ENCODE measurements around the gene RADX.
A peak's percentile ranks its signal among the peaks of the same experiment; 100 is the strongest.

DNA sequence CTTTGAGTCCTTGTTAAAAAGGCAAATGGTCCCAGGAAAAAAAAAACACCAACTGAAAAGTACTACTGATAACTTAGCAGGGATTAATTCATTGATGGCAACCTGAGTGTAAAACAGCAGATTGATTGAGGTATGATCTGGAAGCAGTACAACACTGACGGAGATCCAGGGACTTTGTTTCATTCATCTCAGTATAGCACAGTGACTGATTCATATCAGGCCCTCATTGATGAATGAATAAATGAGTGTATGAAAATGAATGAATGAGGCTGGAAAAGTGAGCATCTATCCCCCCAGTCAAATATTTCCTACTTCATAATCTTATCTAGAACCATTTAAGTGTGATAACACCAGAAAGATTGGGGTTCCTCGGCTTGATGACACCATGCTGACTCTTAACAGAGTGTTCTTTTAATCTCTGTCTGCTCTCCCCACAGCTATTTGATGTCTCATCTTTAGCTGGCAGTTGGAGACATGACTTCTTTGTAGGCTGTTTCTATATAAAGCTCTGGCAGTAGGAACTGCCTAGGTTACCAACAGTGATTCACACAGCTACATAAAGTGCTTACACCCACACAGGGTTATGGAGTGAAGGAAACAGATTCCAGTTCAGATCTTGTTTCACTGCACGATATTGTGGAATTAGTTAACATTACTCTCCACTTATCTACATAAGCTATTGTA lies 96.1 kb downstream of the RADX start:
- TF ChIP-seq SIN3A (IDR thresholded peaks at IDR 0.05; ENCODE audit: borderline replicate concordance, insufficient read depth, low read length) (no peak), POLR2AphosphoS5 (IDR thresholded peaks at IDR 0.05; ENCODE audit: low read depth, low read length) (peak; percentile 63), TAF1 (IDR thresholded peaks at IDR 0.05; ENCODE audit: borderline replicate concordance, insufficient read depth, low read length) (0 out of 2 replicates have a peak, but pooled peaks have one; percentile 59), REST (IDR thresholded peaks at IDR 0.05; ENCODE audit: insufficient read depth in 1 of 2, low read depth in 2 of 2, low read length in 2 of 2) (no peak; a peak in 1 of 4 replicates), FOXP2 (optimal IDR thresholded peaks at IDR 0.05; ENCODE audit: borderline replicate concordance, extremely low read depth, extremely low read length, insufficient read depth) (no peak)
